ENCODE data around the gene SEC24D. TPM values are rescaled to one million over a fixed set of nuclear protein-coding genes. Genes with fewer than 3 reads are reported as not detected.
A peak's percentile ranks its signal among the peaks of the same experiment; 100 is the strongest.

Gene SEC24D
- total and polyA plus RNA-seq, 9 of the 15 experiments (the other 6 are each of a cell fraction or from before 2014, with no cell fraction given): 7.1 to 22.5 (median 11.3) TPM

DNA sequence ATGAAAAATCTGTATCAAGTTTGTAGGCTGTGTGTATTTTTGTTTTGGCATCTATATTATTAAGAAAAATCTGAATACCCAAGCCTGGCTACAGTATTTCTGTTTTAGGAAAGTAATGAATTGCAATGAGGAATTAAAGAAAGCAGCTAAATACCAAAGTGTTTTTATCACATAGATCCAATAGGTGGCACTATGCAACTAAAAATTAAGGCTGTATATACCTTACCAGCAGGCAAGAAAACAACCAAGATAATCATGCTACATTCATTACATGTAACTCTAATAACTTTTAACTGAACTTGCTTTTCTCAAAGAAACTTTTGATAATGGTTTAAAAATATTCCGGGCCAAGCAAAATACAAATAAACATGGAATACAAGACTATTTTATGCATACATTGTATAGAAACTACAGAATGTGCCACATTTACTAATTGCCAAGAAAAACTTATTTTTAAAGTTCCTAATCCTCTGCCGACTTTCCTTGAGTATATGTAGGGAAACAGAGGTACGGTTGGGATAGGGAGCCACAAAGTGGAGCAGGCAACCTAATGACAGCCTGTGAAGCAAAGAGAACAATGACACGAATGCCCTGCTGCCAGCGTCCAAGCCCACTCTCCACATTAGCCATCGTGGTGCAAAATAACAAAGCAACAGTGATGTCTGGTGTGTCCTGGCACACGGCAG is 63.7 kb downstream of the SEC24D start (continued):
- peak in 2 of 3 experiments; percentile 43 to 69; a peak in 3 of 6 replicates for TF ChIP-seq CTCF (IDR thresholded peaks at IDR 0.05 in 2 of 3, conservative IDR thresholded peaks at IDR 0.05 in 1 of 3; ENCODE audit: insufficient read depth in 2 of 3, low read depth in 1 of 3, low read length in 3 of 3)
- TF ChIP-seq RBM15 (IDR thresholded peaks at IDR 0.05; ENCODE audit: insufficient read depth, low read length): no peak
- no peak for TF ChIP-seq CBX3 (IDR thresholded peaks at IDR 0.05; ENCODE audit: borderline replicate concordance in 1 of 2, low read length in 2 of 2)
- TF ChIP-seq, protein P1, sequence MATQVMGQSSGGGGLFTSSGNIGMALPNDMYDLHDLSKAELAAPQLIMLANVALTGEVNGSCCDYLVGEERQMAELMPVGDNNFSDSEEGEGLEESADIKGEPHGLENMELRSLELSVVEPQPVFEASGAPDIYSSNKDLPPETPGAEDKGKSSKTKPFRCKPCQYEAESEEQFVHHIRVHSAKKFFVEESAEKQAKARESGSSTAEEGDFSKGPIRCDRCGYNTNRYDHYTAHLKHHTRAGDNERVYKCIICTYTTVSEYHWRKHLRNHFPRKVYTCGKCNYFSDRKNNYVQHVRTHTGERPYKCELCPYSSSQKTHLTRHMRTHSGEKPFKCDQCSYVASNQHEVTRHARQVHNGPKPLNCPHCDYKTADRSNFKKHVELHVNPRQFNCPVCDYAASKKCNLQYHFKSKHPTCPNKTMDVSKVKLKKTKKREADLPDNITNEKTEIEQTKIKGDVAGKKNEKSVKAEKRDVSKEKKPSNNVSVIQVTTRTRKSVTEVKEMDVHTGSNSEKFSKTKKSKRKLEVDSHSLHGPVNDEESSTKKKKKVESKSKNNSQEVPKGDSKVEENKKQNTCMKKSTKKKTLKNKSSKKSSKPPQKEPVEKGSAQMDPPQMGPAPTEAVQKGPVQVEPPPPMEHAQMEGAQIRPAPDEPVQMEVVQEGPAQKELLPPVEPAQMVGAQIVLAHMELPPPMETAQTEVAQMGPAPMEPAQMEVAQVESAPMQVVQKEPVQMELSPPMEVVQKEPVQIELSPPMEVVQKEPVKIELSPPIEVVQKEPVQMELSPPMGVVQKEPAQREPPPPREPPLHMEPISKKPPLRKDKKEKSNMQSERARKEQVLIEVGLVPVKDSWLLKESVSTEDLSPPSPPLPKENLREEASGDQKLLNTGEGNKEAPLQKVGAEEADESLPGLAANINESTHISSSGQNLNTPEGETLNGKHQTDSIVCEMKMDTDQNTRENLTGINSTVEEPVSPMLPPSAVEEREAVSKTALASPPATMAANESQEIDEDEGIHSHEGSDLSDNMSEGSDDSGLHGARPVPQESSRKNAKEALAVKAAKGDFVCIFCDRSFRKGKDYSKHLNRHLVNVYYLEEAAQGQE (IDR thresholded peaks at IDR 0.05; ENCODE audit: borderline replicate concordance): 0 out of 2 replicates have a peak, but pooled peaks have one; percentile 7
- TF ChIP-seq, protein P1 (CRISPR knock-in tag; IDR thresholded peaks at IDR 0.05; ENCODE audit: low read depth): no peak
